HTR-8/SVneo (cell line): Measurements from ENCODE around the gene SUN2.

Source experiments
- DNase-seq: peaks from one replicate; pipeline ENCODE4 v3.0.0; 2011; ENCODE audit warnings: low spot score, mixed read lengths; ENCODE audit not compliant: insufficient read length
- FAIRE-seq: peaks from 2 replicates; lab custom pipeline; 2011; peaks lifted over from hg19 to GRCh38; lab: Jason Lieb, UNC

SUN2 gene

GRCh38 chr22:38737302-38738060, 18.3 kb downstream of the SUN2 start:
- no peak for FAIRE-seq
- DNase-seq: no peak

- FAIRE-seq (no peak), DNase-seq (no peak)
These were observed 19.6 kb downstream of the SUN2 start for GRCh38 chr22:38736257-38736570.

- FAIRE-seq: no peak
These were observed 20.1 kb downstream of the SUN2 start for GRCh38 chr22:38735465-38736256.

GRCh38 chr22:38735126-38735464, 20.7 kb downstream of the SUN2 start:
- DNase-seq (no peak), FAIRE-seq (no peak)

More at GRCh38 chr22:38735465-38736256, 20.1 kb downstream of the SUN2 start:
- no peak for DNase-seq

- FAIRE-seq (no peak), DNase-seq (no peak)
These were observed 21.2 kb downstream of the SUN2 start for GRCh38 chr22:38734421-38735100.

GRCh38 chr22:38733724-38734381, 21.9 kb downstream of the SUN2 start:
- no peak for FAIRE-seq

GRCh38 chr22:38733329-38733723, 22.5 kb downstream of the SUN2 start:
- FAIRE-seq (no peak), DNase-seq (peak; percentile 35)

More at GRCh38 chr22:38733724-38734381, 21.9 kb downstream of the SUN2 start:
- DNase-seq: no peak

GRCh38 chr22:38732251-38732815, 23.5 kb downstream of the SUN2 start:
- FAIRE-seq (no peak), DNase-seq (no peak)

GRCh38 chr22:38731703-38732161, 24.1 kb downstream of the SUN2 start:
- DNase-seq (no peak), FAIRE-seq (no peak)

GRCh38 chr22:38730411-38730871, 25.4 kb downstream of the SUN2 start:
- no peak for DNase-seq
- FAIRE-seq: no peak

GRCh38 chr22:38729946-38730345, 25.9 kb downstream of the SUN2 start:
- FAIRE-seq (no peak), DNase-seq (no peak)

- FAIRE-seq: no peak
- DNase-seq: no peak
These were observed 26.7 kb downstream of the SUN2 start for GRCh38 chr22:38728871-38729796.

- DNase-seq: no peak
- no peak for FAIRE-seq
These were observed 28.0 kb downstream of the SUN2 start for GRCh38 chr22:38727530-38728451.

- DNase-seq (no peak), FAIRE-seq (no peak)
These were observed 28.7 kb downstream of the SUN2 start for GRCh38 chr22:38727123-38727522.

GRCh38 chr22:38725900-38726655, 29.7 kb downstream of the SUN2 start:
- no peak for DNase-seq
- FAIRE-seq: no peak

GRCh38 chr22:38724926-38725571, 30.7 kb downstream of the SUN2 start:
- FAIRE-seq (no peak), DNase-seq (no peak)

GRCh38 chr22:38724176-38724575, 31.6 kb downstream of the SUN2 start:
- no peak for FAIRE-seq

More at GRCh38 chr22:38724176-38724575, 31.6 kb downstream of the SUN2 start:
- no peak for DNase-seq
